Measurements from ENCODE around the gene PLAAT4. TPM values are rescaled to one million over a fixed set of nuclear protein-coding genes. Genes with fewer than 3 reads are reported as not detected.

Gene PLAAT4
- total and polyA plus RNA-seq, 2 of the 8 experiments (the other 6 are each of a cell fraction or from before 2014, with no cell fraction given), result 2.8 to 4.1 TPM

GRCh38 chr11:63569570-63569969 is 33.0 kb downstream of the PLAAT4 start:
- H3K36me3 ChIP-seq (ENCODE audit: control insufficient read depth in 2 of 4, insufficient read depth in 4 of 4, low read length in 3 of 4), result peaks cover under 1 to 10% (median 7%) of the 10 kb centered on the region in 4 experiments; a peak in 5 of 8 replicates
- H4K91ac ChIP-seq (replicated peaks; ENCODE audit: insufficient read length, low read length), result no peak overlapping the region
- no peaks in the 10 kb centered on the region for H3K27me3 ChIP-seq (replicated peaks in 1 of 4; ENCODE audit: control insufficient read depth in 3 of 4, extremely low read depth in 1 of 4, insufficient read depth in 3 of 4, low read length in 3 of 4)
- H3K14ac ChIP-seq (ENCODE audit: insufficient read length), result no peak overlapping the region
- no peak overlapping the region for H4K5ac ChIP-seq (ENCODE audit: insufficient read length, low read depth, low read length)
- ChIA-PET POLR2A (ENCODE audit: partially characterized antibody) (interaction anchor here (0.7 kb wide), 1 partner anchor 13 kb away, joined by 3 read pairs; no protein-coding TSS in a partner anchor), CTCF (ENCODE audit: partially characterized antibody) (no interaction called here)
- H3K79me2 ChIP-seq (ENCODE audit: control insufficient read depth in 1 of 2, insufficient read depth in 2 of 2, low read length in 2 of 2), result no peaks in the 10 kb centered on the region
- H2BK15ac ChIP-seq (ENCODE audit: low read length), result no peak overlapping the region
- no peak overlapping the region for H2AFZ ChIP-seq (ENCODE audit: low read length)
- DNase-seq (ENCODE audit: low read depth in 1 of 2, low spot score in 2 of 2), result no peak
- no peak overlapping the region for H3K4me2 ChIP-seq (ENCODE audit: insufficient read depth in 1 of 2, low read depth in 2 of 2, low read length in 2 of 2)
- no peak overlapping the region for H2BK20ac ChIP-seq (ENCODE audit: low read length)
- H3K9me3 ChIP-seq (ENCODE audit: insufficient read depth in 2 of 2, low read depth in 1 of 2, low read length in 1 of 2), result no peaks in the 10 kb centered on the region
- FAIRE-seq, result no peak
- H4K8ac ChIP-seq (ENCODE audit: extremely low read depth, insufficient read depth, low read length), result no peak overlapping the region
- no peaks in the 10 kb centered on the region for H4K20me1 ChIP-seq (replicated peaks in 1 of 2; ENCODE audit: control insufficient read depth in 1 of 2, insufficient read depth in 2 of 2, low read length in 2 of 2)
- H2BK120ac ChIP-seq (replicated peaks; ENCODE audit: low read depth, low read length), result no peak overlapping the region
- WGBS, 2 experiments (ENCODE audit: extremely low coverage in 1 of 2, insufficient coverage in 1 of 2, insufficient read length in 1 of 2, insufficient replicate concordance in 2 of 2, low coverage in 1 of 2, low lambda C conversion rate in 2 of 2, missing lambda C conversion rate in 1 of 2), result 92% methylated on average over 3 of the region's 3 CpGs; no CpG with 5 or more reads in 1 of the 2 experiments
- TF ChIP-seq YY1 (IDR thresholded peaks at IDR 0.05; ENCODE audit: low read depth, low read length) (no peak), SIX5 (IDR thresholded peaks at IDR 0.05; ENCODE audit: low read depth, low read length) (no peak), BACH1 (IDR thresholded peaks at IDR 0.05; ENCODE audit: low read length) (no peak), HDAC6 (IDR thresholded peaks at IDR 0.05; ENCODE audit: low read depth, low read length) (no peak), KDM1A (IDR thresholded peaks at IDR 0.05; ENCODE audit: borderline replicate concordance, low read length) (no peak)
- H3K79me1 ChIP-seq (ENCODE audit: low read depth, low read length), result no peaks in the 10 kb centered on the region
- no peak overlapping the region for H2BK12ac ChIP-seq (ENCODE audit: low read depth, low read length)
- H3K4me3 ChIP-seq (ENCODE audit: extremely low read depth in 1 of 4, insufficient read depth in 2 of 4, low read depth in 3 of 4, low read length in 4 of 4), result no peak overlapping the region
- H3K27ac ChIP-seq (ENCODE audit: low read depth, low read length), result no peak overlapping the region
- H2AK5ac ChIP-seq (ENCODE audit: low read depth, low read length), result no peak overlapping the region
- H3K18ac ChIP-seq (ENCODE audit: extremely low read depth, low read length), result no peak overlapping the region
- no peak overlapping the region for H3K56ac ChIP-seq (replicated peaks; ENCODE audit: insufficient read length, low read depth, low read length)
- H3K9ac ChIP-seq (replicated peaks in 1 of 4; ENCODE audit: extremely low read depth in 1 of 4, low read depth in 3 of 4, low read length in 3 of 4), result no peak overlapping the region
- no peak overlapping the region for H3K4ac ChIP-seq (replicated peaks; ENCODE audit: insufficient read length, low read depth, low read length)
- H2BK5ac ChIP-seq (ENCODE audit: low read depth, low read length), result no peak overlapping the region
- no peak overlapping the region for H3K23ac ChIP-seq (ENCODE audit: insufficient read length)
- H3K4me1 ChIP-seq (replicated peaks in 1 of 4; ENCODE audit: control insufficient read depth in 3 of 4, insufficient read depth in 4 of 4, low read length in 3 of 4), result peaks cover 0 to 5% (median 3%) of the 10 kb centered on the region in 4 experiments; a peak in 3 of 7 replicates
- no peaks in the 10 kb centered on the region; the same call in 1 of the 2 replicates for H3K23me2 ChIP-seq (ENCODE audit: low read depth, low read length)

All from H1 (cell line).